HCT116 (cell line): Measurements from ENCODE around the gene FAM184A. TPM values are rescaled to one million over a fixed set of nuclear protein-coding genes. Genes with fewer than 3 reads are reported as not detected.

Source experiments
- ATAC-seq: fragments of 200-7000 bp; cut with Tn5 transposase; 2 replicates; pipeline ENCODE4 v1.9.1; 2020; ENCODE audit warnings: mild to moderate bottlenecking, moderate library complexity
- BruUV-seq: library from RNA; stranded (reverse); fragments of 400-500 nt; replicated peaks from 2 replicates; lab custom pipeline; 2021; lab: Mats Ljungman, UMichigan
- CTCF ChIA-PET: fragments of 300-600 bp; sonication (Branson Sonifier 250); formaldehyde crosslinking; loops from one replicate; lab custom pipeline; 2021; ENCODE audit warnings: antibody characterized with exemption; lab: Charles Lee
- POLR2A ChIA-PET: fragments of 300-600, 350-600 bp; sonication (Branson Sonifier 250); formaldehyde crosslinking; loops from one replicate; lab custom pipeline; 2021; ENCODE audit warnings: antibody characterized with exemption; lab: Charles Lee
- RAD21 ChIA-PET, 2 experiments: fragments of 300-600 bp; sonication (Branson Sonifier 250); formaldehyde crosslinking; loops; one replicate each; lab custom pipeline; 2023; ENCODE audit warnings: low total read pairs in 2 of 2; ENCODE audit not compliant: uncharacterized antibody in 2 of 2, unreplicated experiment in 2 of 2, low non-redundant PET in 1 of 2; lab: Charles Lee
- DNase-seq: peaks from one replicate; pipeline ENCODE4 v3.0.0-alpha.2; 2010; ENCODE audit warnings: low read depth, low spot score
- H2AFZ ChIP-seq: fragments of 200-600 bp; shearing (Covaris generic), sonication (generic); 2 replicates; pipeline ENCODE4 v1.6.1; 2017; ENCODE audit warnings: low read depth, mixed run types, mixed read lengths, antibody characterized with exemption, low read length; ENCODE audit not compliant: poor library complexity, severe bottlenecking
- H3K27ac ChIP-seq: 2 replicates; pipeline ENCODE4 v1.5.1; 2012; ENCODE audit warnings: low read depth, low read length
- H3K27me3 ChIP-seq: fragments of 200-600 bp; sonication (generic); 2 replicates; pipeline ENCODE4 v1.6.1; 2016; ENCODE audit warnings: mixed run types, low read length, mixed read lengths; ENCODE audit not compliant: insufficient read depth
- H3K36me3 ChIP-seq, 2 experiments: fragments of 200-500 bp in 1 of 2; fragments of 200-600 bp in 1 of 2; sonication (Bioruptor generic) in 1 of 2; sonication (generic) in 1 of 2; 2 replicates each; pipeline versions ENCODE4 v1.5.1 to v1.6.1; 2014 to 2016; ENCODE audit warnings: low read length in 2 of 2, inconsistent platforms in 1 of 2, mixed read lengths in 1 of 2, mixed run types in 1 of 2; ENCODE audit not compliant: insufficient read depth in 2 of 2, control insufficient read depth in 1 of 2
- H3K4me1 ChIP-seq, 2 experiments: fragments of 200-600 bp in 1 of 2; sonication (generic) in 1 of 2; 2 replicates each; pipeline versions ENCODE4 v1.5.1 to v1.6.1; 2012 to 2017; ENCODE audit warnings: low read length in 2 of 2, inconsistent platforms in 1 of 2, mild to moderate bottlenecking in 1 of 2, mixed read lengths in 1 of 2, mixed run types in 1 of 2, moderate library complexity in 1 of 2; ENCODE audit not compliant: insufficient read depth in 2 of 2, control insufficient read depth in 1 of 2
- H3K4me2 ChIP-seq: fragments of 200-600 bp; sonication (generic); 2 replicates; pipeline ENCODE4 v1.6.1; 2017; ENCODE audit warnings: mixed run types, low read length, mixed read lengths
- H3K4me3 ChIP-seq, 2 experiments: fragments of 200-600 bp in 1 of 2; sonication (generic) in 1 of 2; replicated peaks in 1 of 2; 2 replicates each; pipeline ENCODE4 v1.5.1; 2011 to 2016; ENCODE audit warnings: low read length in 2 of 2, control low read depth in 1 of 2, low read depth in 1 of 2, mild to moderate bottlenecking in 1 of 2, mixed read lengths in 1 of 2, mixed run types in 1 of 2
- H3K79me2 ChIP-seq: fragments of 200-600 bp; sonication (generic); 2 replicates; pipeline ENCODE4 v1.6.1; 2017; ENCODE audit warnings: mild to moderate bottlenecking, mixed run types, low read length, moderate library complexity, mixed read lengths; ENCODE audit not compliant: insufficient read depth
- H3K9ac ChIP-seq: fragments of 200-600 bp; sonication (generic); 2 replicates; pipeline ENCODE4 v1.6.1; 2016; ENCODE audit warnings: low read length, mixed read lengths
- H3K9me2 ChIP-seq: fragments of 200-600 bp; sonication (generic), shearing (Covaris generic); 2 replicates; pipeline ENCODE4 v1.6.1; 2017; ENCODE audit warnings: mixed run types, mild to moderate bottlenecking, moderate library complexity; ENCODE audit not compliant: insufficient read depth
- H3K9me3 ChIP-seq, 2 experiments: fragments of 200-500 bp in 1 of 2; fragments of 200-600 bp in 1 of 2; sonication (Bioruptor generic) in 1 of 2; sonication (generic) in 1 of 2; 2 replicates each; pipeline ENCODE4 v1.6.1; 2014 to 2017; ENCODE audit warnings: low read length in 2 of 2, mixed read lengths in 2 of 2, inconsistent platforms in 1 of 2, low read depth in 1 of 2, mild to moderate bottlenecking in 1 of 2, mixed run types in 1 of 2, moderate library complexity in 1 of 2; ENCODE audit not compliant: control insufficient read depth in 1 of 2, insufficient read depth in 1 of 2
- H4K20me1 ChIP-seq: fragments of 200-600 bp; sonication (generic), shearing (Covaris generic); 2 replicates; pipeline ENCODE4 v1.6.1; 2017; ENCODE audit warnings: mixed run types, mild to moderate bottlenecking, moderate library complexity; ENCODE audit not compliant: insufficient read depth
- ATF3 ChIP-seq: IDR thresholded peaks from 2 replicates; pipeline ENCODE4 v1.6.1; 2012
- CBX3 ChIP-seq: IDR thresholded peaks from 2 replicates; pipeline ENCODE4 v1.6.1; 2012; ENCODE audit warnings: low read depth
- CEBPB ChIP-seq: IDR thresholded peaks from 2 replicates; pipeline ENCODE4 v1.6.1; 2012; ENCODE audit warnings: low read depth
- CTCF ChIP-seq, 3 experiments: fragments of 200-600 bp in 1 of 3; sonication (generic) in 1 of 3; IDR thresholded peaks in 2 of 3; conservative IDR thresholded peaks in 1 of 3; 2 replicates each; pipeline ENCODE4 v1.5.1; 2012 to 2017; ENCODE audit warnings: low read depth in 2 of 3, low read length in 2 of 3, antibody characterized with exemption in 1 of 3, borderline replicate concordance in 1 of 3, control low read depth in 1 of 3, mild to moderate bottlenecking in 1 of 3, mixed read lengths in 1 of 3, mixed run types in 1 of 3, moderate library complexity in 1 of 3; ENCODE audit not compliant: insufficient read depth in 1 of 3
- EGR1 ChIP-seq: IDR thresholded peaks from 2 replicates; pipeline ENCODE4 v1.6.1; 2012; ENCODE audit warnings: low read depth
- ELF1 ChIP-seq: IDR thresholded peaks from 2 replicates; pipeline ENCODE4 v1.6.1; 2012; ENCODE audit warnings: low read depth, borderline replicate concordance
- EZH2 ChIP-seq: fragments of 200-600 bp; sonication (generic); IDR thresholded peaks from 2 replicates; pipeline ENCODE4 v1.6.1; 2017; ENCODE audit warnings: antibody characterized with exemption, mixed run types
- FOSL1 ChIP-seq: IDR thresholded peaks from 2 replicates; pipeline ENCODE4 v1.6.1; 2012; ENCODE audit warnings: low read depth
- POLR2A ChIP-seq: IDR thresholded peaks from 2 replicates; pipeline ENCODE4 v1.7.0; 2011; ENCODE audit warnings: borderline replicate concordance; ENCODE audit not compliant: insufficient read depth, insufficient read length; ENCODE audit errors: extremely low read depth
- RAD21 ChIP-seq: IDR thresholded peaks from 2 replicates; pipeline ENCODE4 v1.6.1; 2012; ENCODE audit warnings: low read depth, mild to moderate bottlenecking
- SP1 ChIP-seq: IDR thresholded peaks from 2 replicates; pipeline ENCODE4 v1.6.1; 2012; ENCODE audit warnings: low read depth
- SRF ChIP-seq: IDR thresholded peaks from 2 replicates; pipeline ENCODE4 v1.6.1; 2012; ENCODE audit warnings: low read depth
- TCF7L2 ChIP-seq: IDR thresholded peaks from 2 replicates; pipeline ENCODE4 v1.7.0; 2011; ENCODE audit warnings: borderline replicate concordance, inconsistent platforms; ENCODE audit not compliant: insufficient read depth, insufficient read length; ENCODE audit errors: extremely low read depth
- YY1 ChIP-seq: IDR thresholded peaks from 2 replicates; pipeline ENCODE4 v1.6.1; 2011; ENCODE audit warnings: low read length, low read depth, moderate library complexity, mild to moderate bottlenecking; ENCODE audit not compliant: insufficient replicate concordance; ENCODE audit errors: extremely low read depth
- ZBTB33 ChIP-seq: IDR thresholded peaks from 2 replicates; pipeline ENCODE4 v1.6.1; 2011; ENCODE audit warnings: mild to moderate bottlenecking, low read length, moderate library complexity; ENCODE audit not compliant: insufficient replicate concordance; ENCODE audit errors: extremely low read depth
- ZFX ChIP-seq: fragments of 450-650 bp; IDR thresholded peaks from 2 replicates; pipeline ENCODE4 v1.6.1; 2017
- intact Hi-C: fragments of 100-400 bp; cut with micrococcal nuclease; formaldehyde crosslinking; loops from 2 replicates; pipeline ENCODE4 v1.10.0; 2022
- total RNA-seq: library from RNA; stranded (reverse); gene quantifications from one replicate; pipeline ENCODE4 v1.2.1, GENCODE V29; 2021; ENCODE audit not compliant: unreplicated experiment

FAM184A gene
- total RNA-seq, 1 experiment from 2014 or later = 2.4 TPM

- Histone ChIP-seq H3K9me2 (no peaks in the 10 kb centered on the region), H3K9ac (no peak overlapping the region), H3K36me3 (no peaks in the 10 kb centered on the region), H3K4me2 (no peak overlapping the region), H3K9me3 (no peaks in the 10 kb centered on the region), H4K20me1 (no peaks in the 10 kb centered on the region), H3K27ac (no peak overlapping the region), H3K4me3 (no peak overlapping the region), H3K27me3 (no peaks in the 10 kb centered on the region), H3K4me1 (no peaks in the 10 kb centered on the region), H2AFZ (no peak overlapping the region), H3K79me2 (no peaks in the 10 kb centered on the region)
- POLR2A ChIA-PET = no interaction called here
- ATAC-seq = no peak
- intact Hi-C loops = no loop called here
- TF ChIP-seq CBX3 = no peak
- no peak for TF ChIP-seq POLR2A
- no peak for TF ChIP-seq ZFX
- no peak for TF ChIP-seq ZBTB33
- TF ChIP-seq YY1 = no peak
- no peak for TF ChIP-seq CEBPB
- no peak for TF ChIP-seq RAD21
- TF ChIP-seq EGR1 = no peak
- TF ChIP-seq TCF7L2 = no peak
- TF ChIP-seq FOSL1 = no peak
- no peak for TF ChIP-seq SRF
- TF ChIP-seq ATF3 = no peak
- no peak for TF ChIP-seq CTCF (IDR thresholded peaks at IDR 0.05 in 2 of 3, conservative IDR thresholded peaks at IDR 0.05 in 1 of 3; ENCODE audit: borderline replicate concordance in 1 of 3, insufficient read depth in 1 of 3, low read depth in 2 of 3, low read length in 2 of 3)
- TF ChIP-seq ELF1 = no peak
- TF ChIP-seq SP1 = no peak
- TF ChIP-seq EZH2 = no peak
- CTCF ChIA-PET = no interaction called here
- DNase-seq = no peak
- BruUV-seq = no TSS peak
- RAD21 ChIA-PET = no interaction called here
These were observed 92.2 kb downstream of the FAM184A start for GRCh38 chr6:118986312-118986711.
